Thymus (tissue), 11 donors: Measurements from ENCODE around the gene TAF1C. TPM values are rescaled to one million over a fixed set of nuclear protein-coding genes. Genes with fewer than 3 reads are reported as not detected.

Source experiments
- DNase-seq, 9 donors: peaks; one replicate each; pipeline ENCODE4 v3.0.0-alpha.2; 2013; ENCODE audit warnings: low spot score in 9 of 9, low read depth in 6 of 9, missing footprints in 1 of 9
- H3K27ac ChIP-seq, 2 donors: one replicate each; pipeline ENCODE4 v1.5.1; 2013; ENCODE audit warnings: control low read depth in 1 of 2, low read depth in 1 of 2, low read length in 1 of 2, mild to moderate bottlenecking in 1 of 2, moderate library complexity in 1 of 2
- H3K27me3 ChIP-seq, 2 donors: one replicate each; pipeline ENCODE4 v1.5.1; 2013; ENCODE audit warnings: low read length in 1 of 2; ENCODE audit not compliant: control insufficient read depth in 2 of 2, insufficient read depth in 1 of 2
- H3K36me3 ChIP-seq, 2 donors: one replicate each; pipeline ENCODE4 v1.5.1; 2013; ENCODE audit warnings: low read length in 1 of 2, mild to moderate bottlenecking in 1 of 2, moderate library complexity in 1 of 2; ENCODE audit not compliant: control insufficient read depth in 2 of 2, insufficient read depth in 2 of 2
- H3K4me1 ChIP-seq, 2 donors: one replicate each; pipeline ENCODE4 v1.5.1; 2013; ENCODE audit warnings: low read length in 2 of 2; ENCODE audit not compliant: control insufficient read depth in 2 of 2, insufficient read depth in 2 of 2
- H3K4me3 ChIP-seq, 2 donors: one replicate each; pipeline ENCODE4 v1.5.1; 2013; ENCODE audit warnings: low read length in 2 of 2, control low read depth in 1 of 2, mild to moderate bottlenecking in 1 of 2
- H3K9me3 ChIP-seq, 2 donors: one replicate each; pipeline ENCODE4 v1.5.1; 2013; ENCODE audit warnings: low read length in 1 of 2, mild to moderate bottlenecking in 1 of 2; ENCODE audit not compliant: control insufficient read depth in 2 of 2, insufficient read depth in 1 of 2
- WGBS: extraction: QIAGEN DNeasy Blood & Tissue Kit; methylation state at CpG from one replicate; pipeline ENCODE4 v1.1.7; 2013; 5-methylcytosine and 5-hydroxymethylcytosine counted together
- polyA plus RNA-seq: library from polyadenylated mRNA; stranded (reverse); fragments of 200-250 nt; gene quantifications from one replicate; pipeline ENCODE4 v1.2.3, GENCODE V29; 2013
- total RNA-seq: library from RNA; stranded (reverse); fragments of 120-200 nt; gene quantifications from one replicate; pipeline ENCODE4 v1.2.4, GENCODE V29; 2013
- donor health status: healthy.

The TAF1C gene
- total and polyA plus RNA-seq, 2 donors: 14.9 to 72.3 TPM

DNA sequence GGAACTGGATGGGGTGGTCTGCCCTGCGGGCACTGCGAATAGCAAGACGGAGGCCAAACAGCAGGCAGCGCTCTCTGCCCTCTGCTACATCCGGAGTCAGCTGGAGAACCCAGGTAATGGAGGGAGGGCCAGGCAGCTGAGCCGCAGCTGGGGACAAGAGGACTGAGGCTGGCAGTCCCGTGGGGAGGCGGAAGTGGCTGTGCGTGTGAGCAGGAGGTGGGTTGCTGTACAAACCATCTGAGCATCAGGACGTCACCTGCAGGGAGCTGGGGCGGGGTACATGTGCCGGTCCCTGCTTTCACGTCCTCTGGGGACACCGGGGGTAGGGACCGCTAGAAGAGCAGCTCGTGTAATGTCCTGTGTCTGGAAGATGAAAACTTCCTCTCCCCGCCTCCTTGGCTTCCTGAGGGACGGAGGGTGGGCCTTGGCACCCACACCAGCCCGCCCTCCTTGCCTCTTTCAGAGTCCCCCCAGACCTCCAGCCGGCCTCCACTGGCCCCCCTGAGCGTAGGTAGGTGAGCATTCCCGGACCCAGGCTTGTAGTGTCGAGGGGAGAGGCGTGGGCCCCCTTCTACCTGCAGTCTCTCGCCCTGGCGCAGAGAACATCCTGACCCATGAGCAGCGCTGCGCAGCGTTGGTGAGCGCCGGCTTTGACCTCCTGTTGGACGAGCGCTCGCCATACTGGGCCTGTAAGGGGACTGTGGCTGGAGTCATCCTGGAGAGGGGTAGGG lies 7.8 kb upstream of the TAF1C start:
- peak overlapping the region in 1 of 2 donors; percentile 50 for H3K27ac ChIP-seq
- peaks cover 18 to 22% of the 10 kb centered on the region in 2 donors for H3K4me1 ChIP-seq
- H3K4me3 ChIP-seq: peak overlapping the region in 1 of 2 donors; percentile 14
- H3K27me3 ChIP-seq: peaks cover 0 to 9% of the 10 kb centered on the region in 2 donors
- 57% methylated on average over 34 of the region's 34 CpGs for WGBS
- peak in 4 of 9 donors; percentile 43 to 67 (median 58) for DNase-seq
- H3K9me3 ChIP-seq: no peaks in the 10 kb centered on the region
- H3K36me3 ChIP-seq: no peaks in the 10 kb centered on the region

DNA sequence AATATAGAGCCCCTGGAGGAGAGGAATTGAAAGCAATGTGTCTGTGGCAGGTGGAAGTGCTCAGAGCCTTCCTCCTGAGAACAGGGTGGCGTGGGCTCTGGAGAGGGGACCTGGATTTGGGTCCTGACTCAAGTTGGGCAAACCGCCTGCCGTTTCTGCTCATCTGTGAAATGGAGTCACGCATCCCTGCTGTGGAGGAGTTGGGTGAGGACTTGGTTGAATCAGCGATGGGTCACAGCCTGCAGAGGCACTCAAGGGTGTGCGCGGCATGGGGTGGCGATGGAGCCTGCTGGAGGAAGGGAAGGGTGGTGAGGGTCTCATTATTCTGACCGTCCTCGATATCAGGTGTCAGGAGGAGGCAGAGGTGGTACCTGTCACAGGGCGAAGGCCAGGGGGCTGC lies 7.2 kb upstream of the TAF1C start:
- Histone ChIP-seq H3K27me3 (peaks cover 0 to 7% of the 10 kb centered on the region in 2 donors), H3K27ac (peak overlapping the region; percentile 37 to 50), H3K4me1 (peaks cover 18 to 22% of the 10 kb centered on the region in 2 donors), H3K36me3 (no peaks in the 10 kb centered on the region), H3K9me3 (no peaks in the 10 kb centered on the region), H3K4me3 (peak overlapping the region in 1 of 2 donors; percentile 14)
- DNase-seq: no peak
- WGBS: 81% methylated on average over 11 of the region's 11 CpGs

- Histone ChIP-seq H3K27me3 (peaks cover 0 to 3% of the 10 kb centered on the region in 2 donors), H3K27ac (peak overlapping the region; percentile 37 to 56), H3K4me1 (peaks cover 18 to 22% of the 10 kb centered on the region in 2 donors), H3K36me3 (no peaks in the 10 kb centered on the region), H3K4me3 (no peak overlapping the region), H3K9me3 (no peaks in the 10 kb centered on the region)
- peak in 5 of 9 donors; percentile 21 to 63 (median 32) for DNase-seq
- WGBS: 10% methylated on average over 7 of the region's 7 CpGs
These were observed 6.6 kb upstream of the TAF1C start for GRCh38 chr16:84193480-84193879.

DNA sequence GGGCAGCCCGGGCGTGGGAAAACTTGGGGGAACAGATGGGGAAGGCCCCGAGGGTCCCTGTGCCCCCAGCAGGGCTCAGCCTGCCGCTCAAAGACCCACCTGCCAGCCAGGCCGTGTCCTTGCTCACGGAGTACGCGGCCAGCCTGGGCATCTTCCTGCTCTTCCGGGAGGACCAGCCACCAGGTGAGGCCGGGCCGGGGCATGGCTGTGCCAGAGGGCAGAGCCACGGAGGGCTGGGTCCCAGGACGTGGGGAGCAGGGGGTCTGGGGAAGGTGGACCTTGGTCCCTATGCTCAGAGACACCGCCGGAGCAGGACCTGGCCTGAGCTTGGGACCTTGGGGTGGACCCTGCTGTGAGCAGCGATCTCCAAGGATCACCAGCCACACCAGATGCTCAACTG lies 4.6 kb upstream of the TAF1C start:
- no peak overlapping the region for H3K4me3 ChIP-seq
- H3K27ac ChIP-seq: no peak overlapping the region
- no peak for DNase-seq
- H3K4me1 ChIP-seq: peaks cover 18 to 20% of the 10 kb centered on the region in 2 donors
- whole genome bisulfite sequencing: 96% methylated on average over 16 of the region's 16 CpGs
- H3K9me3 ChIP-seq: no peaks in the 10 kb centered on the region
- no peaks in the 10 kb centered on the region for H3K27me3 ChIP-seq
- H3K36me3 ChIP-seq: no peaks in the 10 kb centered on the region

- no peaks in the 10 kb centered on the region for H3K36me3 ChIP-seq
- H3K4me1 ChIP-seq: peaks cover 22 to 26% of the 10 kb centered on the region in 2 donors
- H3K9me3 ChIP-seq: no peaks in the 10 kb centered on the region
- no peak within 1 kb of the TSS for H3K4me3 ChIP-seq
- no peaks in the 10 kb centered on the region for H3K27me3 ChIP-seq
- WGBS: 97% methylated on average over 47 of the region's 47 CpGs
- no peak within 1 kb of the TSS for H3K27ac ChIP-seq
- no peak for DNase-seq
These were observed 4.0 kb upstream of the TAF1C start, which contains the start of gene ADAD2 for GRCh38 chr16:84190731-84191388. Gene ADAD2 (plus strand): TSS chr16:84191157. CDS start chr16:84191231, 74 bp downstream.

DNA sequence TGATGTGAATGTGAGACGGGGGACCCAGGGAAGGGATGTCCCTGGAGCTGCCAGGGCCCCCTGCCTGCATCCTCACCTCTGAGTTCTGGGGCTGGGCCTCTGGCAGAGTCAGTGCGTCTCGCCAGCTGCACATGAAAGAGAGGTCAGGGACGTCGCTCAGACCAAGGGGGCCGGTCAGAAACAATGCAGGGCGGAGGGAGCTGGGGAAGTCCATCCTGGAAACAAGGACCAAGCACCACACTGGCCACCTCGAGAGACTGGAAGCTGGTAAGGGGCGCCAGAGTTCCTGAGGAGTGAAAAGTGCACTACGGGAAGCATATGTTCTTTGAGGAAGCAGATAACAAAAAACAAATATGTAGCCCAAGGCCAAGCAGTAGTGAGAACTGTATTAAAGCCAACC lies 2.1 kb downstream of the TAF1C start:
- WGBS: 98% methylated on average over 10 of the region's 10 CpGs
- Histone ChIP-seq H3K27me3 (no peaks in the 10 kb centered on the region), H3K9me3 (no peaks in the 10 kb centered on the region), H3K4me3 (no peak overlapping the region), H3K27ac (no peak overlapping the region), H3K4me1 (peaks cover 4 to 10% of the 10 kb centered on the region in 2 donors), H3K36me3 (peaks cover 25 to 47% of the 10 kb centered on the region in 2 donors)
- DNase-seq: no peak

- H3K27me3 ChIP-seq: no peaks in the 10 kb centered on the region
- no peak overlapping the region for H3K4me3 ChIP-seq
- 98% methylated on average over 11 of the region's 11 CpGs for WGBS
- peaks cover 4 to 10% of the 10 kb centered on the region in 2 donors for H3K4me1 ChIP-seq
- H3K27ac ChIP-seq: no peak overlapping the region
- H3K36me3 ChIP-seq: peaks cover 30 to 54% of the 10 kb centered on the region in 2 donors
- no peaks in the 10 kb centered on the region for H3K9me3 ChIP-seq
- no peak for DNase-seq
These were observed 2.8 kb downstream of the TAF1C start for GRCh38 chr16:84183911-84184591.

GRCh38 chr16:84183572-84183875 lies 3.3 kb downstream of the TAF1C start:
- Histone ChIP-seq H3K36me3 (peaks cover 33 to 60% of the 10 kb centered on the region in 2 donors), H3K27ac (no peak overlapping the region), H3K9me3 (no peaks in the 10 kb centered on the region), H3K4me1 (peaks cover 4 to 10% of the 10 kb centered on the region in 2 donors), H3K4me3 (no peak overlapping the region), H3K27me3 (no peaks in the 10 kb centered on the region)
- no peak for DNase-seq
- WGBS: over 99% methylated on average over 5 of the region's 5 CpGs
